B cell (primary cell): Measurements from ENCODE around the gene TLDC2. TPM values are rescaled to one million over a fixed set of nuclear protein-coding genes. Genes with fewer than 3 reads are reported as not detected.
A peak's percentile ranks its signal among the peaks of the same experiment; 100 is the strongest.

Experiments
- ATAC-seq: fragments of 200-7000 bp; cut with Tn5 transposase; one replicate; pipeline ENCODE4 v1.10.0; 2021; ENCODE audit warnings: low read depth, mild to moderate bottlenecking, moderate number of reproducible peaks, moderate library complexity
- CTCF ChIA-PET: fragments of 350-600 bp; sonication (Branson Sonifier 250); formaldehyde crosslinking; loops from one replicate; lab custom pipeline; 2021; ENCODE audit warnings: antibody characterized with exemption, inconsistent platforms; lab: Charles Lee
- POLR2A ChIA-PET: fragments of 350-600 bp; sonication (Branson Sonifier 250); formaldehyde crosslinking; loops from one replicate; lab custom pipeline; 2021; ENCODE audit warnings: antibody characterized with exemption; lab: Charles Lee
- DNase-seq: peaks from one replicate; pipeline ENCODE4 v3.0.0; 2013
- H2AFZ ChIP-seq: 2 replicates; pipeline ENCODE4 v1.6.1; 2012; ENCODE audit warnings: mild to moderate bottlenecking, low read depth, low read length; ENCODE audit not compliant: insufficient read depth, poor library complexity, severe bottlenecking
- H3K27ac ChIP-seq, 2 donors: 1 replicate in 1 of 2; 2 replicates in 1 of 2; pipeline ENCODE4 v1.5.1; 2012 to 2013; ENCODE audit warnings: low read length in 2 of 2, mild to moderate bottlenecking in 2 of 2, moderate library complexity in 1 of 2
- H3K27me3 ChIP-seq, 4 experiments: fragments of 200-600 bp in 1 of 4; sonication (generic) in 1 of 4; replicated peaks in 1 of 4; 1 replicate in 2 of 4; 2 replicates in 2 of 4; pipeline versions ENCODE4 v1.6.1 to v1.7.0; 2013 to 2016; ENCODE audit warnings: low read length in 3 of 4, mild to moderate bottlenecking in 2 of 4, mixed read lengths in 1 of 4, moderate library complexity in 1 of 4; ENCODE audit not compliant: insufficient read depth in 4 of 4, control insufficient read depth in 3 of 4; ENCODE audit errors: control extremely low read depth in 1 of 4
- H3K36me3 ChIP-seq, 2 experiments: replicated peaks in 1 of 2; 1 replicate in 1 of 2; 2 replicates in 1 of 2; pipeline versions ENCODE4 v1.6.1 to v1.7.1; 2013; ENCODE audit warnings: low read length in 1 of 2; ENCODE audit not compliant: insufficient read depth in 2 of 2, control insufficient read depth in 1 of 2; ENCODE audit errors: control extremely low read depth in 1 of 2, extremely low read depth in 1 of 2
- H3K4me1 ChIP-seq, 2 donors: fragments of 200-600 bp in 1 of 2; sonication (generic) in 1 of 2; 1 replicate in 1 of 2; 2 replicates in 1 of 2; pipeline versions ENCODE4 v1.5.1 to v1.6.1; 2013 to 2017; ENCODE audit warnings: low read length in 2 of 2; ENCODE audit not compliant: control insufficient read depth in 2 of 2, insufficient read depth in 2 of 2
- H3K4me2 ChIP-seq: replicated peaks from 2 replicates; pipeline ENCODE3; 2012; ENCODE audit warnings: mild to moderate bottlenecking, low read depth, low read length; ENCODE audit not compliant: poor library complexity, severe bottlenecking
- H3K4me3 ChIP-seq, 5 experiments: fragments of 200-600 bp in 1 of 5; sonication (generic) in 1 of 5; 1 replicate in 3 of 5; 2 replicates in 2 of 5; pipeline versions ENCODE4 v1.5.1 to v1.7.0; 2011 to 2016; ENCODE audit warnings: low read length in 4 of 5, mild to moderate bottlenecking in 4 of 5, low read depth in 2 of 5, control low read depth in 1 of 5, moderate library complexity in 1 of 5; ENCODE audit not compliant: insufficient read depth in 1 of 5; ENCODE audit errors: control extremely low read depth in 1 of 5, extremely low read depth in 1 of 5
- H3K79me2 ChIP-seq: fragments of 200-600 bp; sonication (generic); one replicate; pipeline ENCODE4 v1.6.0; 2016; ENCODE audit warnings: low read length; ENCODE audit not compliant: control insufficient read depth, insufficient read depth
- H3K9ac ChIP-seq: fragments of 200-600 bp; sonication (generic); 2 replicates; pipeline ENCODE4 v1.6.1; 2017; ENCODE audit warnings: mild to moderate bottlenecking, low read length, moderate library complexity
- H3K9me3 ChIP-seq, 3 donors: one replicate each; pipeline versions ENCODE4 v1.6.1 to v1.7.1; 2013; ENCODE audit warnings: low read length in 2 of 3; ENCODE audit not compliant: control insufficient read depth in 2 of 3, insufficient read depth in 1 of 3; ENCODE audit errors: control extremely low read depth in 1 of 3
- H4K20me1 ChIP-seq: 2 replicates; pipeline ENCODE4 v1.6.0; 2012; ENCODE audit warnings: mild to moderate bottlenecking, low read length; ENCODE audit not compliant: insufficient read depth, control insufficient read depth, poor library complexity, severe bottlenecking
- H3K27ac Mint-ChIP-seq: one replicate; pipeline ENCODE4 v1.8.0; 2021; ENCODE audit warnings: mixed read lengths
- H3K27me3 Mint-ChIP-seq: one replicate; pipeline ENCODE4 v1.8.0; 2021; ENCODE audit warnings: mixed read lengths
- H3K4me1 Mint-ChIP-seq: one replicate; pipeline ENCODE4 v1.8.0; 2021; ENCODE audit warnings: mixed read lengths
- H3K4me3 Mint-ChIP-seq: one replicate; pipeline ENCODE4 v1.8.0; 2021; ENCODE audit warnings: mixed read lengths
- H3K9me3 Mint-ChIP-seq: one replicate; pipeline ENCODE4 v1.8.0; 2022; ENCODE audit warnings: mixed read lengths; ENCODE audit not compliant: insufficient read depth
- CTCF ChIP-seq: fragments of 200-600 bp; IDR thresholded peaks from one replicate; pipeline ENCODE4 v1.8.0; 2022; ENCODE audit warnings: antibody characterized with exemption, mild to moderate bottlenecking
- EZH2 ChIP-seq: IDR thresholded peaks from 2 replicates; pipeline ENCODE4 v1.6.1; 2012; ENCODE audit warnings: borderline replicate concordance, low read depth, mild to moderate bottlenecking, moderate library complexity, low read length; ENCODE audit not compliant: insufficient read depth, poor library complexity, severe bottlenecking
- WGBS: methylation state at CpG from one replicate; pipeline ENCODE4 v1.1.5; 2013; ENCODE audit warnings: missing lambda C conversion rate; ENCODE audit not compliant: insufficient coverage; 5-methylcytosine and 5-hydroxymethylcytosine counted together
- intact Hi-C: fragments of 100-400 bp; cut with micrococcal nuclease; formaldehyde crosslinking; loops from one replicate; pipeline ENCODE4 v1.10.0; 2022
- polyA plus RNA-seq: library from polyadenylated mRNA; depleted of rRNA; stranded (reverse); fragments of >200 nt; gene quantifications from 2 replicates; pipeline ENCODE4 v1.2.3, GENCODE V29; 2012
- total RNA-seq, 2 donors: library from RNA; stranded (reverse); fragments of 120-200 nt in 1 of 2; gene quantifications; 1 replicate in 1 of 2; 2 replicates in 1 of 2; pipeline versions ENCODE4 v1.2.3 to v1.2.4, GENCODE V29; 2013 to 2022

Gene TLDC2
- total and polyA plus RNA-seq, 2 donors (not counting 1 experiment from before 2014, with no cell fraction given) = 0.13 TPM; not detected in 1

GRCh38 chr20:36862857-36863668 is 12.9 kb upstream of the TLDC2 start:
- 1% methylated on average over 129 of the region's 129 CpGs for whole genome bisulfite sequencing
- peak overlapping the region; percentile 82 for H3K4me2 ChIP-seq
- H3K79me2 ChIP-seq = peaks cover 38% of the 10 kb centered on the region
- H3K9ac ChIP-seq = peak overlapping the region; percentile 59
- H3K4me3 ChIP-seq = peak overlapping the region; percentile 9 to 65 (median 57)
- ATAC-seq (no peak), DNase-seq (no peak)
- H2AFZ ChIP-seq = peak overlapping the region; percentile 49
- no peaks in the 10 kb centered on the region for H3K9me3 ChIP-seq
- Mint-ChIP-seq H3K4me3 (no peak overlapping the region), H3K27ac (no peak overlapping the region), H3K27me3 (no peaks in the 10 kb centered on the region), H3K9me3 (no peaks in the 10 kb centered on the region), H3K4me1 (peaks cover 62% of the 10 kb centered on the region)
- no peak for TF ChIP-seq CTCF
- no peak for TF ChIP-seq EZH2
- H3K4me1 ChIP-seq = peaks cover 46 to 47% of the 10 kb centered on the region in 2 donors
- POLR2A ChIA-PET = interaction anchor here (0.7 to 2.8 kb wide), 7 partner anchors 16 to 89 kb away, joined by 3 to 10 read pairs (median 4); partner anchors contain the start of gene DSN1
- peaks cover 16% of the 10 kb centered on the region for H4K20me1 ChIP-seq
- no peak overlapping the region for H3K27ac ChIP-seq
- intact Hi-C loops = loop anchor here (1.0 to 10.0 kb wide), 7 partner anchors 20 to 398 kb away; partner anchors contain the start of genes DSN1 and NDRG3
- H3K27me3 ChIP-seq = no peaks in the 10 kb centered on the region
- peaks cover 0 to 3% of the 10 kb centered on the region in 2 experiments for H3K36me3 ChIP-seq
- CTCF ChIA-PET = interaction anchor here (0.6 to 6.1 kb wide), 35 partner anchors 8 to 290 kb away, joined by 3 to 80 read pairs (median 5); partner anchors contain the start of genes DSN1, NDRG3, RAB5IF and TGIF2
